Sciatic nerve (tissue), 2 donors: ENCODE measurements around the gene ENGASE. TPM values are rescaled to one million over a fixed set of nuclear protein-coding genes. Genes with fewer than 3 reads are reported as not detected.

ENCODE experiments used
- ATAC-seq: fragments of 200-7000 bp; cut with Tn5 transposase; one replicate; pipeline ENCODE4 v1.9.1; 2020; ENCODE audit warnings: mild to moderate bottlenecking, moderate library complexity
- DNase-seq: peaks from one replicate; pipeline ENCODE4 v3.0.0-alpha.2; 2020; ENCODE audit warnings: low spot score
- intact Hi-C: fragments of 100-400 bp; cut with DNase I; formaldehyde crosslinking; loops from one replicate; pipeline ENCODE4 v1.14.2; 2022
- total RNA-seq: library from RNA; stranded (reverse); fragmentation: NEBNext Ultra II Directional; extraction: Animal tissue kit (Norgen Biotek cat#: 25700); gene quantifications from one replicate; pipeline ENCODE4 v1.2.1, GENCODE V29; 2021
- donor health status: DM: no; HTN: no; CAD: no.
- donor health status: DM: no; HTN: no; CAD: no.

ENGASE gene
- total RNA-seq, 1 donor from 2014 or later, result 57.3 TPM

- no peak for DNase-seq
- peak; percentile 13 for ATAC-seq
- intact Hi-C loops, result no loop called here
These were observed 774 bp downstream of the ENGASE start for GRCh38 chr17:79075446-79075750.

GRCh38 chr17:79075861-79076406 lies 1.3 kb downstream of the ENGASE start:
- intact Hi-C loops, result no loop called here
- no peak for DNase-seq
- no peak for ATAC-seq

- ATAC-seq (no peak), DNase-seq (no peak)
- intact Hi-C loops, result no loop called here
These were observed 3.0 kb downstream of the ENGASE start for GRCh38 chr17:79077587-79077986.

GRCh38 chr17:79078476-79079190 lies 4.0 kb downstream of the ENGASE start:
- no peak for ATAC-seq
- DNase-seq, result no peak
- intact Hi-C loops, result no loop called here

- ATAC-seq (no peak), DNase-seq (no peak)
- intact Hi-C loops, result no loop called here
These were observed 5.0 kb downstream of the ENGASE start for GRCh38 chr17:79079421-79080200.

- ATAC-seq, result no peak
- no peak for DNase-seq
- intact Hi-C loops, result no loop called here
These were observed 5.7 kb downstream of the ENGASE start for GRCh38 chr17:79080349-79080748.

- intact Hi-C loops, result no loop called here
- no peak for DNase-seq
- no peak for ATAC-seq
These were observed 6.2 kb downstream of the ENGASE start for GRCh38 chr17:79080761-79081290.

GRCh38 chr17:79081571-79082276 lies 7.1 kb downstream of the ENGASE start:
- intact Hi-C loops, result no loop called here

GRCh38 chr17:79082311-79083190 lies 7.9 kb downstream of the ENGASE start:
- intact Hi-C loops, result no loop called here
- peak; percentile 64 for ATAC-seq
- no peak for DNase-seq

More at GRCh38 chr17:79081571-79082276, 7.1 kb downstream of the ENGASE start:
- ATAC-seq (peak; percentile 5), DNase-seq (no peak)

GRCh38 chr17:79083191-79083971 lies 8.8 kb downstream of the ENGASE start:
- ATAC-seq, result no peak
- intact Hi-C loops, result no loop called here

GRCh38 chr17:79084291-79085153 lies 9.9 kb downstream of the ENGASE start:
- intact Hi-C loops, result loop anchor here (5.0 kb wide), 1 partner anchor 303 kb away; no protein-coding TSS in a partner anchor
- DNase-seq (no peak), ATAC-seq (no peak)

More at GRCh38 chr17:79083191-79083971, 8.8 kb downstream of the ENGASE start:
- no peak for DNase-seq

GRCh38 chr17:79085154-79085920 lies 10.7 kb downstream of the ENGASE start:
- ATAC-seq, result no peak
- intact Hi-C loops, result loop anchor here (5.0 kb wide), 1 partner anchor 302 kb away; no protein-coding TSS in a partner anchor
- no peak for DNase-seq

- DNase-seq (no peak), ATAC-seq (no peak)
- intact Hi-C loops, result loop anchor here (5.0 kb wide), 1 partner anchor 301 kb away; no protein-coding TSS in a partner anchor
These were observed 11.4 kb downstream of the ENGASE start for GRCh38 chr17:79085921-79086551.

- ATAC-seq (no peak), DNase-seq (no peak)
- intact Hi-C loops, result loop anchor here (5.0 kb wide), 1 partner anchor 300 kb away; no protein-coding TSS in a partner anchor
These were observed 12.2 kb downstream of the ENGASE start for GRCh38 chr17:79086609-79087427.
